ENCODE data around the gene CYP4V2. TPM values are rescaled to one million over a fixed set of nuclear protein-coding genes. Genes with fewer than 3 reads are reported as not detected.

CYP4V2 gene
- total RNA-seq, 1 donor from 2014 or later: 14.1 TPM

DNA sequence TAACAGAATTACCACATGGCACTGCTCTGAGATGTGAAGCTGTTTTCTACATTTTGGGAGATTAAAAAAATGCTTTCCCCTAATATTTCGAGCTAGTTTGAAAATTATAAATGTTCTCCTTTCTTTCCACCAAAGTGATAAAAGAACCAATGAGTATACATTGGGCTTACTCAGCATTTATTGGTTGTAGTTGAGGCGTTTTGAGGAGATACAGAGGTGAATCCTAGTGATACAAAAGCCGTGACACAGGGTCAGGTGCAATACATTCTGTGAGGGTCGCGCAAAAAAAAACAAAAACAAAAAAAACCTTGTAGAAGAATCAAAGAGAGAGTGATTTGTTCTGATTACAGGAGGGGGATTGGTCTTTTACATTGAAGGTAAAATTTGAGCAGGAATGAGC lies 32.4 kb upstream of the CYP4V2 start:
- no peak overlapping the region for H3K4me3 Mint-ChIP-seq (ENCODE audit: unreplicated experiment)
- H3K27ac Mint-ChIP-seq (ENCODE audit: unreplicated experiment): no peak overlapping the region
- H3K4me1 Mint-ChIP-seq (ENCODE audit: unreplicated experiment): peaks cover 2% of the 10 kb centered on the region
- TF ChIP-seq, protein P1, sequence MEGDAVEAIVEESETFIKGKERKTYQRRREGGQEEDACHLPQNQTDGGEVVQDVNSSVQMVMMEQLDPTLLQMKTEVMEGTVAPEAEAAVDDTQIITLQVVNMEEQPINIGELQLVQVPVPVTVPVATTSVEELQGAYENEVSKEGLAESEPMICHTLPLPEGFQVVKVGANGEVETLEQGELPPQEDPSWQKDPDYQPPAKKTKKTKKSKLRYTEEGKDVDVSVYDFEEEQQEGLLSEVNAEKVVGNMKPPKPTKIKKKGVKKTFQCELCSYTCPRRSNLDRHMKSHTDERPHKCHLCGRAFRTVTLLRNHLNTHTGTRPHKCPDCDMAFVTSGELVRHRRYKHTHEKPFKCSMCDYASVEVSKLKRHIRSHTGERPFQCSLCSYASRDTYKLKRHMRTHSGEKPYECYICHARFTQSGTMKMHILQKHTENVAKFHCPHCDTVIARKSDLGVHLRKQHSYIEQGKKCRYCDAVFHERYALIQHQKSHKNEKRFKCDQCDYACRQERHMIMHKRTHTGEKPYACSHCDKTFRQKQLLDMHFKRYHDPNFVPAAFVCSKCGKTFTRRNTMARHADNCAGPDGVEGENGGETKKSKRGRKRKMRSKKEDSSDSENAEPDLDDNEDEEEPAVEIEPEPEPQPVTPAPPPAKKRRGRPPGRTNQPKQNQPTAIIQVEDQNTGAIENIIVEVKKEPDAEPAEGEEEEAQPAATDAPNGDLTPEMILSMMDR (IDR thresholded peaks at IDR 0.05): no peak
- no peaks in the 10 kb centered on the region for H3K9me3 Mint-ChIP-seq (ENCODE audit: unreplicated experiment)
- peaks cover 4% of the 10 kb centered on the region for H3K27me3 Mint-ChIP-seq (ENCODE audit: unreplicated experiment)
- no peak for DNase-seq (ENCODE audit: extremely low spot score, unreplicated experiment)
- no peaks in the 10 kb centered on the region for H3K36me3 Mint-ChIP-seq (ENCODE audit: unreplicated experiment)

- Mint-ChIP-seq H3K4me1 (ENCODE audit: unreplicated experiment) (peaks cover 2% of the 10 kb centered on the region), H3K27ac (ENCODE audit: unreplicated experiment) (no peak overlapping the region), H3K9me3 (ENCODE audit: unreplicated experiment) (no peaks in the 10 kb centered on the region), H3K27me3 (ENCODE audit: unreplicated experiment) (peaks cover 4% of the 10 kb centered on the region), H3K36me3 (ENCODE audit: unreplicated experiment) (no peaks in the 10 kb centered on the region), H3K4me3 (ENCODE audit: unreplicated experiment) (no peak overlapping the region)
- TF ChIP-seq, protein P1 (IDR thresholded peaks at IDR 0.05): no peak
- DNase-seq (ENCODE audit: extremely low spot score, unreplicated experiment): no peak
Measured at GRCh38 chr4:186159613-186160012, 31.8 kb upstream of the CYP4V2 start.

GRCh38 chr4:186161138-186161537 lies 30.2 kb upstream of the CYP4V2 start:
- Mint-ChIP-seq H3K4me3 (ENCODE audit: unreplicated experiment) (no peak overlapping the region), H3K4me1 (ENCODE audit: unreplicated experiment) (peaks cover 2% of the 10 kb centered on the region), H3K27ac (ENCODE audit: unreplicated experiment) (no peak overlapping the region), H3K9me3 (ENCODE audit: unreplicated experiment) (no peaks in the 10 kb centered on the region), H3K27me3 (ENCODE audit: unreplicated experiment) (peaks cover 8% of the 10 kb centered on the region), H3K36me3 (ENCODE audit: unreplicated experiment) (no peaks in the 10 kb centered on the region)
- TF ChIP-seq, protein P1 (IDR thresholded peaks at IDR 0.05): no peak
- DNase-seq (ENCODE audit: extremely low spot score, unreplicated experiment): no peak

DNA sequence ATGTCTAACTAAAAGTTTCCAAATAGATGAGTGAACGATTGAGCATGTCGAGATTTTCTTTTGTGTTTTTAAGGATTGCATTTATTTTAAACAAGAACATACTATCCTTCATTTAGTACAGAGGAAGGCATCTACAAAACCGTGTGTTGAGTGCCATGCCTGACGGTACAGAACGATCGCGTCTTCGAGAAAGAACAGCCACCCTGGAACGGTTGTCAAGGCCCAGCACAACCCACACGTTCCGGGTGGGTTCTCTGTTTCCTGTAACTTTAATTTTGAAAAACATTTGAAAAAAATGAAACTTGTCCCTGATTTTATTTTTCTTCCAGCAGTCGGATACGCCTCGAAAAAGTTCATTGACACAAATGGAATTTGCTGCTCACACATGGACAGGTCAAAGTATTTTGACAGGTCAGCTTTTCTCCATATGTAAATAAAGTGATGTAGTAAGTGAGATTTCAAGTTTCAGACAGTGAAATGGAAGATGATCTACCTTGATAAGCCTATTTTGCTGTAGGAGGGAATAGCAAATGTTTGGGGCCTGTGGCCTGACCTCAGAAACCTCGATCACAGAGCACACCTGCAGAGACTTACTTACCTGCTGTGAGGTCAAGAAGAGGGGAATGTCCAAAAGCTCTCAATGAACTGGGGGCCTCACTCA lies 24.4 kb upstream of the CYP4V2 start:
- no peak overlapping the region for H3K27ac Mint-ChIP-seq (ENCODE audit: unreplicated experiment)
- no peaks in the 10 kb centered on the region for H3K4me1 Mint-ChIP-seq (ENCODE audit: unreplicated experiment)
- H3K9me3 Mint-ChIP-seq (ENCODE audit: unreplicated experiment): no peaks in the 10 kb centered on the region
- H3K27me3 Mint-ChIP-seq (ENCODE audit: unreplicated experiment): peaks cover 6% of the 10 kb centered on the region
- H3K4me3 Mint-ChIP-seq (ENCODE audit: unreplicated experiment): no peak overlapping the region
- TF ChIP-seq, protein P1 (IDR thresholded peaks at IDR 0.05): no peak
- DNase-seq (ENCODE audit: extremely low spot score, unreplicated experiment): no peak
- no peaks in the 10 kb centered on the region for H3K36me3 Mint-ChIP-seq (ENCODE audit: unreplicated experiment)

- Mint-ChIP-seq H3K27me3 (ENCODE audit: unreplicated experiment) (peaks cover 6% of the 10 kb centered on the region), H3K27ac (ENCODE audit: unreplicated experiment) (no peak overlapping the region), H3K36me3 (ENCODE audit: unreplicated experiment) (no peaks in the 10 kb centered on the region), H3K4me3 (ENCODE audit: unreplicated experiment) (no peak overlapping the region), H3K4me1 (ENCODE audit: unreplicated experiment) (no peaks in the 10 kb centered on the region), H3K9me3 (ENCODE audit: unreplicated experiment) (no peaks in the 10 kb centered on the region)
- TF ChIP-seq, protein P1 (IDR thresholded peaks at IDR 0.05): no peak
- no peak for DNase-seq (ENCODE audit: extremely low spot score, unreplicated experiment)
Measured at GRCh38 chr4:186167605-186168004, 23.8 kb upstream of the CYP4V2 start.

Measured in osteocyte (in vitro differentiated cells).